HG02973 (cell line): ENCODE measurements around the gene SERP2.

Experiments
- ATAC-seq: cut with Tn5 transposase; IDR thresholded peaks from one replicate; pipeline ENCODE4 v1.9.1; 2021; ENCODE audit warnings: moderate library complexity; ENCODE audit not compliant: unreplicated experiment

The SERP2 gene

GRCh38 chr13:44407891-44408290, 34.3 kb downstream of the SERP2 start:
- no peak for ATAC-seq

- ATAC-seq = no peak
These were observed 36.0 kb downstream of the SERP2 start for GRCh38 chr13:44409595-44409994.

- ATAC-seq = no peak
These were observed 36.8 kb downstream of the SERP2 start for GRCh38 chr13:44410328-44410859.

- ATAC-seq = no peak
These were observed 38.2 kb downstream of the SERP2 start for GRCh38 chr13:44411841-44412240.

- no peak for ATAC-seq
These were observed 38.8 kb downstream of the SERP2 start for GRCh38 chr13:44412346-44412935.

- no peak for ATAC-seq
These were observed 39.5 kb downstream of the SERP2 start for GRCh38 chr13:44413095-44413494.

GRCh38 chr13:44414716-44415115, 41.1 kb downstream of the SERP2 start:
- no peak for ATAC-seq

- ATAC-seq = no peak
These were observed 42.2 kb downstream of the SERP2 start for GRCh38 chr13:44415815-44416214.

- ATAC-seq = no peak
These were observed 42.7 kb downstream of the SERP2 start for GRCh38 chr13:44416301-44416700.

GRCh38 chr13:44416744-44417143, 43.1 kb downstream of the SERP2 start:
- ATAC-seq = no peak

GRCh38 chr13:44417446-44417845, 43.8 kb downstream of the SERP2 start:
- no peak for ATAC-seq

- ATAC-seq = no peak
These were observed 44.3 kb downstream of the SERP2 start for GRCh38 chr13:44417876-44418275.

- no peak for ATAC-seq
These were observed 47.0 kb downstream of the SERP2 start for GRCh38 chr13:44420376-44421220.

GRCh38 chr13:44421853-44422525, 48.4 kb downstream of the SERP2 start:
- ATAC-seq = no peak

GRCh38 chr13:44422755-44423643, 49.4 kb downstream of the SERP2 start:
- no peak for ATAC-seq

GRCh38 chr13:44423824-44424223, 50.2 kb downstream of the SERP2 start:
- no peak for ATAC-seq

GRCh38 chr13:44425041-44425814, 51.6 kb downstream of the SERP2 start:
- ATAC-seq = no peak

GRCh38 chr13:44425815-44426078, 52.1 kb downstream of the SERP2 start:
- ATAC-seq = no peak

GRCh38 chr13:44426461-44426860, 52.8 kb downstream of the SERP2 start:
- ATAC-seq = no peak

GRCh38 chr13:44429311-44429710, 55.7 kb downstream of the SERP2 start:
- ATAC-seq = no peak
